Erythroblast (primary cell): ENCODE results near the gene R3HDM1.
"Not testable (repeated sequence)": the region's sequence is repeated elsewhere in the genome, so short reads cannot be mapped to it uniquely, and the experiment has no call there.

Source experiments
- GATA1 ChIP-seq: IDR thresholded peaks from 2 replicates; pipeline ENCODE4 v1.6.1; 2011; ENCODE audit warnings: low read depth, mild to moderate bottlenecking, control low read depth, low read length, moderate library complexity
- POLR2A ChIP-seq: IDR thresholded peaks from 2 replicates; pipeline ENCODE4 v1.6.1; 2011; ENCODE audit warnings: mild to moderate bottlenecking, low read length

- not testable (repeated sequence) for TF ChIP-seq POLR2A, GATA1
Measured at GRCh38 chr2:135630034-135630433, 98.8 kb downstream of the R3HDM1 start.
